GM23338 (cell line): ENCODE measurements around the gene SEMA5A. TPM values are rescaled to one million over a fixed set of nuclear protein-coding genes. Genes with fewer than 3 reads are reported as not detected.

Source experiments
- ATAC-seq: fragments of 200-7000 bp; cut with Tn5 transposase; 3 replicates; pipeline ENCODE4 v1.9.1; 2020
- DNase-seq: peaks from one replicate; pipeline ENCODE4 v3.0.0-alpha.2; 2015; ENCODE audit warnings: low spot score
- H2AFZ ChIP-seq: fragments of 200-600 bp; sonication (generic); 2 replicates; pipeline ENCODE4 v1.8.0; 2016; ENCODE audit warnings: antibody characterized with exemption, mild to moderate bottlenecking, moderate library complexity
- H3F3A ChIP-seq: fragments of 200-600 bp; sonication (generic); replicated peaks from 2 replicates; pipeline ENCODE4 v1.8.0; 2017; ENCODE audit warnings: antibody characterized with exemption, mixed run types, low read depth
- H3K27ac ChIP-seq: fragments of 200-600 bp; sonication (generic); 2 replicates; pipeline ENCODE4 v1.6.1; 2016; ENCODE audit warnings: low read depth
- H3K27me3 ChIP-seq: fragments of 200-600 bp; sonication (generic); 2 replicates; pipeline ENCODE4 v1.8.0; 2016; ENCODE audit warnings: mild to moderate bottlenecking, mixed run types, moderate library complexity; ENCODE audit not compliant: insufficient read depth
- H3K36me3 ChIP-seq: fragments of 200-600 bp; sonication (generic); 2 replicates; pipeline ENCODE4 v1.8.0; 2016; ENCODE audit warnings: mild to moderate bottlenecking; ENCODE audit not compliant: insufficient read depth
- H3K4me1 ChIP-seq: fragments of 200-600 bp; sonication (generic); 2 replicates; pipeline ENCODE4 v1.8.0; 2016; ENCODE audit warnings: mild to moderate bottlenecking, moderate library complexity; ENCODE audit not compliant: insufficient read depth
- H3K4me2 ChIP-seq: fragments of 200-600 bp; sonication (generic); 2 replicates; pipeline ENCODE4 v1.7.1; 2017; ENCODE audit warnings: mixed run types
- H3K4me3 ChIP-seq: fragments of 200-600 bp; sonication (generic); 2 replicates; pipeline ENCODE4 v1.6.1; 2016; ENCODE audit warnings: mixed run types
- H3K79me2 ChIP-seq: fragments of 200-600 bp; sonication (generic); replicated peaks from 2 replicates; pipeline ENCODE4 v1.8.0; 2017; ENCODE audit warnings: mild to moderate bottlenecking; ENCODE audit not compliant: insufficient read depth
- H3K9me2 ChIP-seq: fragments of 200-600 bp; sonication (generic); 2 replicates; pipeline ENCODE4 v1.8.0; 2017; ENCODE audit not compliant: insufficient read depth
- H4K20me1 ChIP-seq: fragments of 200-600 bp; sonication (generic); replicated peaks from 2 replicates; pipeline ENCODE4 v1.8.0; 2017; ENCODE audit warnings: mild to moderate bottlenecking; ENCODE audit not compliant: insufficient read depth
- H3K27ac Mint-ChIP-seq: 2 replicates; pipeline ENCODE4 v1.8.0; 2020; ENCODE audit warnings: inconsistent platforms, mild to moderate bottlenecking, moderate library complexity, mixed read lengths
- H3K27me3 Mint-ChIP-seq: 3 replicates; pipeline ENCODE4 v1.8.0; 2022; ENCODE audit warnings: low read depth, mild to moderate bottlenecking, moderate library complexity, mixed read lengths, inconsistent platforms; ENCODE audit not compliant: insufficient read depth, poor library complexity
- H3K36me3 Mint-ChIP-seq: 3 replicates; pipeline ENCODE4 v1.8.0; 2021; ENCODE audit warnings: low read depth, mild to moderate bottlenecking, inconsistent platforms, moderate library complexity, mixed read lengths
- H3K4me1 Mint-ChIP-seq: 3 replicates; pipeline ENCODE4 v1.8.0; 2020; ENCODE audit warnings: mild to moderate bottlenecking, inconsistent platforms, mixed read lengths
- H3K4me3 Mint-ChIP-seq: 3 replicates; pipeline ENCODE4 v1.8.0; 2021; ENCODE audit warnings: moderate library complexity, mild to moderate bottlenecking, inconsistent platforms, mixed read lengths
- H3K9me3 Mint-ChIP-seq: 3 replicates; pipeline ENCODE4 v1.8.0; 2020; ENCODE audit warnings: moderate library complexity, mild to moderate bottlenecking, inconsistent platforms, mixed read lengths
- CREB1 ChIP-seq: fragments of 250-450 bp; sonication (Bioruptor Pico); IDR thresholded peaks from 2 replicates; pipeline ENCODE4 v1.5.0; 2020; ENCODE audit warnings: low read depth, mild to moderate bottlenecking, moderate library complexity
- CTCF ChIP-seq, 2 experiments: fragments of 200-600 bp in 1 of 2; sonication (generic) in 1 of 2; conservative IDR thresholded peaks; 2 replicates each; pipeline versions ENCODE4 v1.5.1 to v1.6.1; 2016 to 2017; ENCODE audit warnings: antibody characterized with exemption in 2 of 2, low read depth in 2 of 2, mild to moderate bottlenecking in 2 of 2, moderate library complexity in 1 of 2
- ETS1 ChIP-seq: IDR thresholded peaks from 2 replicates; pipeline ENCODE4 v1.6.1; 2016; ENCODE audit warnings: antibody characterized with exemption
- EZH2 ChIP-seq: fragments of 200-600 bp; sonication (generic); IDR thresholded peaks from one replicate; pipeline ENCODE4 v1.8.0; 2017; ENCODE audit warnings: antibody characterized with exemption, mild to moderate bottlenecking, low read depth; ENCODE audit not compliant: unreplicated experiment
- EZH2phosphoT487 ChIP-seq: fragments of 200-600 bp; sonication (generic); IDR thresholded peaks from one replicate; pipeline ENCODE4 v1.8.1; 2018; ENCODE audit warnings: antibody characterized with exemption; ENCODE audit not compliant: unreplicated experiment
- JUNB ChIP-seq: IDR thresholded peaks from one replicate; pipeline ENCODE4 v1.6.1; 2016; ENCODE audit warnings: antibody characterized with exemption; ENCODE audit not compliant: unreplicated experiment
- NANOG ChIP-seq: IDR thresholded peaks from 2 replicates; pipeline ENCODE4 v1.6.1; 2016; ENCODE audit warnings: antibody characterized with exemption, borderline replicate concordance
- POLR2AphosphoS5 ChIP-seq: IDR thresholded peaks from 2 replicates; pipeline ENCODE4 v1.6.1; 2016; ENCODE audit warnings: antibody characterized with exemption, low read depth
- REST ChIP-seq: IDR thresholded peaks from one replicate; pipeline ENCODE4 v1.6.1; 2018; ENCODE audit warnings: antibody characterized with exemption; ENCODE audit not compliant: unreplicated experiment
- STAT1 ChIP-seq: IDR thresholded peaks from one replicate; pipeline ENCODE4 v1.6.1; 2016; ENCODE audit warnings: antibody characterized with exemption; ENCODE audit not compliant: unreplicated experiment
- ZNF114 ChIP-seq: fragments of 250-450 bp; sonication (Bioruptor Pico); IDR thresholded peaks from 2 replicates; pipeline ENCODE4 v1.5.0; 2020; ENCODE audit warnings: mild to moderate bottlenecking, moderate library complexity
- ZNF331 ChIP-seq: fragments of 250-450 bp; sonication (Bioruptor Pico); IDR thresholded peaks from 2 replicates; pipeline ENCODE4 v1.5.0; 2020; ENCODE audit warnings: low read depth, mild to moderate bottlenecking, moderate library complexity
- ZNF462 ChIP-seq: fragments of 250-450 bp; sonication (Bioruptor Pico); IDR thresholded peaks from 2 replicates; pipeline ENCODE4 v1.5.0; 2020; ENCODE audit warnings: mild to moderate bottlenecking, moderate library complexity
- polyA plus RNA-seq: library from polyadenylated mRNA; unstranded; fragments of >200 nt; fragmentation: Nextera tagmentation; extraction: Ambion mirVana; gene quantifications from 2 replicates; pipeline ENCODE4 v1.2.1, GENCODE V29; 2016
- total RNA-seq: library from RNA; depleted of rRNA; stranded (reverse); fragments of >200 nt; shearing (Covaris generic); gene quantifications from 2 replicates; pipeline ENCODE4 v1.2.3, GENCODE V29; 2014

The SEMA5A gene
- total and polyA plus RNA-seq, 2 experiments from 2014 or later = 2.1 to 8.1 TPM

GRCh38 chr5:9157020-9157419, 388.9 kb downstream of the SEMA5A start:
- no peak overlapping the region; the same call in 1 of the 2 replicates for H3K27ac Mint-ChIP-seq

More at GRCh38 chr5:9157020-9157419, 388.9 kb downstream of the SEMA5A start:
- H3K36me3 Mint-ChIP-seq = no peaks in the 10 kb centered on the region
- Histone ChIP-seq H3K4me1 (no peaks in the 10 kb centered on the region), H3K4me2 (no peak overlapping the region), H3F3A (no peaks in the 10 kb centered on the region), H3K9me2 (no peaks in the 10 kb centered on the region; the same call in 1 of the 2 replicates), H3K79me2 (no peaks in the 10 kb centered on the region), H3K27ac (no peak overlapping the region), H3K36me3 (no peaks in the 10 kb centered on the region), H2AFZ (no peak overlapping the region), H3K4me3 (no peak overlapping the region), H3K27me3 (no peaks in the 10 kb centered on the region), H4K20me1 (no peaks in the 10 kb centered on the region)
- H3K9me3 Mint-ChIP-seq = no peaks in the 10 kb centered on the region
- no peak overlapping the region for H3K4me3 Mint-ChIP-seq
- no peaks in the 10 kb centered on the region for H3K4me1 Mint-ChIP-seq
- DNase-seq (no peak), ATAC-seq (no peak)
- TF ChIP-seq ZNF462 (no peak), POLR2AphosphoS5 (no peak), ZNF331 (no peak), REST (no peak), EZH2phosphoT487 (no peak), JUNB (no peak), ZNF114 (CRISPR knock-in tag) (no peak), CREB1 (CRISPR knock-in tag) (no peak), CTCF (conservative IDR thresholded peaks at IDR 0.05; ENCODE audit: low read depth in 2 of 2) (no peak), STAT1 (no peak), ETS1 (no peak), NANOG (no peak), EZH2 (no peak)
- H3K27me3 Mint-ChIP-seq = no peaks in the 10 kb centered on the region
